ENCODE results near the gene DPYSL3. TPM values are rescaled to one million over a fixed set of nuclear protein-coding genes. Genes with fewer than 3 reads are reported as not detected.

The DPYSL3 gene
- total and polyA plus RNA-seq, 4 experiments from 2014 or later, result 0.06 to 0.25 TPM; not detected in 2

GRCh38 chr5:147448766-147449165 is 61.1 kb downstream of the DPYSL3 start:
- Histone ChIP-seq H3K27me3 (ENCODE audit: insufficient read depth, low read length) (peaks cover 11% of the 10 kb centered on the region), H3K4me1 (ENCODE audit: insufficient read depth, low read length) (peaks cover 10% of the 10 kb centered on the region), H3K4me3 (ENCODE audit: low read length in 2 of 2) (no peak overlapping the region), H3K9me3 (ENCODE audit: control insufficient read depth in 1 of 2, low read length in 2 of 2) (no peaks in the 10 kb centered on the region), H3K36me3 (ENCODE audit: insufficient read depth, low read length) (no peaks in the 10 kb centered on the region), H3K27ac (ENCODE audit: low read depth, low read length) (no peak overlapping the region)
- POLR2A ChIA-PET (ENCODE audit: partially characterized antibody), result no interaction called here
- CTCF ChIA-PET (ENCODE audit: partially characterized antibody), result no interaction called here
- DNase-seq, result no peak
- Mint-ChIP-seq H3K36me3 (no peaks in the 10 kb centered on the region), H3K27me3 (peaks cover 16 to 28% of the 10 kb centered on the region in 2 donors), H3K9me3 (peaks cover 0 to 1% (median 0%) of the 10 kb centered on the region in 8 donors), H3K4me3 (no peak overlapping the region), H3K4me1 (peaks cover 6 to 9% (median 7%) of the 10 kb centered on the region in 4 donors), H3K27ac (no peak overlapping the region)
- intact Hi-C loops (cut with micrococcal nuclease), result no loop called here

DNA sequence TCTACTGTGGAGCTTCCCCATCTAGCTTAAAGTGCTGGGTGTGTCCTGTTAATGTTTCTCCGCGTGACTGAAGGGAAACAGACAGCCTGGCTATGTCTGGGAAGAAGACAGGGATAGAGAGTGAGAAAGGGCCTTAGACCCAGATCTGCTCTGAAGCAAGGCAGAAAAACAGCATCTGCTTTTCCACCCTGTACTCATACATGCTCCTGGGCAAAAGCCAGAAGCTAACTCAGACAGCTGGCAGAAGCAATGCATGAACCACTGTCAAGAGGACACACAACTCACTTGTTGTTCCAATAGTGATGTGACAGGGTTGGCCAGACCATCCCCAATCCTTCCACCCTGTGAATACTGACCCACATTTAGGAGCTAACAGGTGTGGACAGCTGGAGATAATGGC is 63.3 kb downstream of the DPYSL3 start:
- H3K4me1 Mint-ChIP-seq, result no peaks in the 10 kb centered on the region
- DNase-seq, result no peak
- H3K4me3 ChIP-seq (ENCODE audit: low read length in 2 of 2), result no peak overlapping the region
- peaks cover 0 to 4% (median 0%) of the 10 kb centered on the region in 8 donors for H3K9me3 Mint-ChIP-seq
- no peak overlapping the region for H3K27ac ChIP-seq (ENCODE audit: low read depth, low read length)
- H3K4me1 ChIP-seq (ENCODE audit: insufficient read depth, low read length), result no peaks in the 10 kb centered on the region
- H3K9me3 ChIP-seq (ENCODE audit: control insufficient read depth in 1 of 2, low read length in 2 of 2), result no peaks in the 10 kb centered on the region
- POLR2A ChIA-PET (ENCODE audit: partially characterized antibody), result interaction anchor here (0.8 kb wide), 1 partner anchor 45 kb away, joined by 3 read pairs; no protein-coding TSS in a partner anchor
- no peak overlapping the region for H3K27ac Mint-ChIP-seq
- intact Hi-C loops (cut with micrococcal nuclease), result no loop called here
- peaks cover 4 to 19% of the 10 kb centered on the region in 2 donors for H3K27me3 Mint-ChIP-seq
- no peaks in the 10 kb centered on the region for H3K36me3 Mint-ChIP-seq
- no peaks in the 10 kb centered on the region for H3K36me3 ChIP-seq (ENCODE audit: insufficient read depth, low read length)
- no peak overlapping the region for H3K4me3 Mint-ChIP-seq
- CTCF ChIA-PET (ENCODE audit: partially characterized antibody), result interaction anchor here (1.2 kb wide), 1 partner anchor 10 kb away, joined by 3 read pairs; no protein-coding TSS in a partner anchor
- peaks cover 6% of the 10 kb centered on the region for H3K27me3 ChIP-seq (ENCODE audit: insufficient read depth, low read length)

GRCh38 chr5:147445917-147446316 is 64.0 kb downstream of the DPYSL3 start:
- CTCF ChIA-PET (ENCODE audit: partially characterized antibody), result no interaction called here
- Mint-ChIP-seq H3K4me1 (no peaks in the 10 kb centered on the region), H3K9me3 (peaks cover 0 to 4% (median 0%) of the 10 kb centered on the region in 8 donors), H3K4me3 (no peak overlapping the region), H3K36me3 (no peaks in the 10 kb centered on the region), H3K27ac (no peak overlapping the region), H3K27me3 (peaks cover 0 to 16% of the 10 kb centered on the region in 2 donors)
- no peaks in the 10 kb centered on the region for H3K36me3 ChIP-seq (ENCODE audit: insufficient read depth, low read length)
- H3K4me1 ChIP-seq (ENCODE audit: insufficient read depth, low read length), result no peaks in the 10 kb centered on the region
- no peak overlapping the region for H3K4me3 ChIP-seq (ENCODE audit: low read length in 2 of 2)
- intact Hi-C loops (cut with micrococcal nuclease), result no loop called here
- POLR2A ChIA-PET (ENCODE audit: partially characterized antibody), result no interaction called here
- H3K27ac ChIP-seq (ENCODE audit: low read depth, low read length), result no peak overlapping the region
- no peak for DNase-seq
- no peaks in the 10 kb centered on the region for H3K27me3 ChIP-seq (ENCODE audit: insufficient read depth, low read length)
- no peaks in the 10 kb centered on the region for H3K9me3 ChIP-seq (ENCODE audit: control insufficient read depth in 1 of 2, low read length in 2 of 2)

DNA sequence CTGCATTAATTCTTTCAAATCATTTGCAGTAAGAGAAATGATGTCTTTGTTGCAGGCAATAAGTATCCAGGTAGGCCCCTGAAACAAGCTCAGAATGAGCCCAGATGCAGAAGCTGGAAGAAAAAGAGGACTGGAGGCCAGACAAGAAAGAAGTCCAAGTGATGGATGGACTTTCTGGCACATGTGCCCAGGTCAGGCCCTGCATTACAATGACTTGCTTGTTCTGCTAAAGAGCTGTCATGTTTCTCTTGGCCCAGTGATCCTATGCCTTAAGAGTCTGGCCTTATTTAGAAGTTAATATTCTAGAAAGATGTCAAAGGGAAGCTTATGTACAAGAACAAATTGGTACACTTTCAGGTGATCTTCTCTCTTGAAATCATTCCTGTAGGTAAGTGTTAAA is 64.8 kb downstream of the DPYSL3 start:
- Mint-ChIP-seq H3K4me1 (no peaks in the 10 kb centered on the region), H3K4me3 (no peak overlapping the region), H3K9me3 (peaks cover 0 to 4% (median 0%) of the 10 kb centered on the region in 8 donors), H3K27me3 (peaks cover 0 to 11% of the 10 kb centered on the region in 2 donors), H3K36me3 (no peaks in the 10 kb centered on the region), H3K27ac (no peak overlapping the region)
- intact Hi-C loops (cut with micrococcal nuclease), result no loop called here
- H3K27me3 ChIP-seq (ENCODE audit: insufficient read depth, low read length), result no peaks in the 10 kb centered on the region
- CTCF ChIA-PET (ENCODE audit: partially characterized antibody), result no interaction called here
- no peaks in the 10 kb centered on the region for H3K9me3 ChIP-seq (ENCODE audit: control insufficient read depth in 1 of 2, low read length in 2 of 2)
- H3K4me3 ChIP-seq (ENCODE audit: low read length in 2 of 2), result no peak overlapping the region
- no peaks in the 10 kb centered on the region for H3K36me3 ChIP-seq (ENCODE audit: insufficient read depth, low read length)
- H3K27ac ChIP-seq (ENCODE audit: low read depth, low read length), result no peak overlapping the region
- POLR2A ChIA-PET (ENCODE audit: partially characterized antibody), result no interaction called here
- H3K4me1 ChIP-seq (ENCODE audit: insufficient read depth, low read length), result no peaks in the 10 kb centered on the region
- DNase-seq, result no peak

- Mint-ChIP-seq H3K27ac (no peak overlapping the region), H3K4me1 (no peaks in the 10 kb centered on the region), H3K27me3 (peaks cover 0 to 10% of the 10 kb centered on the region in 2 donors), H3K36me3 (no peaks in the 10 kb centered on the region), H3K4me3 (no peak overlapping the region), H3K9me3 (peaks cover 0 to 4% (median 0%) of the 10 kb centered on the region in 8 donors)
- ChIA-PET CTCF (ENCODE audit: partially characterized antibody) (interaction anchor here (0.8 kb wide), 1 partner anchor 12 kb away, joined by 3 read pairs; no protein-coding TSS in a partner anchor), POLR2A (ENCODE audit: partially characterized antibody) (no interaction called here)
- no peaks in the 10 kb centered on the region for H3K36me3 ChIP-seq (ENCODE audit: insufficient read depth, low read length)
- no peak overlapping the region for H3K4me3 ChIP-seq (ENCODE audit: low read length in 2 of 2)
- no peaks in the 10 kb centered on the region for H3K9me3 ChIP-seq (ENCODE audit: control insufficient read depth in 1 of 2, low read length in 2 of 2)
- H3K4me1 ChIP-seq (ENCODE audit: insufficient read depth, low read length), result no peaks in the 10 kb centered on the region
- no peak overlapping the region for H3K27ac ChIP-seq (ENCODE audit: low read depth, low read length)
- H3K27me3 ChIP-seq (ENCODE audit: insufficient read depth, low read length), result no peaks in the 10 kb centered on the region
- no peak for DNase-seq
- intact Hi-C loops (cut with micrococcal nuclease), result no loop called here
These were observed 67.6 kb downstream of the DPYSL3 start for GRCh38 chr5:147442224-147442623.

- intact Hi-C loops (cut with micrococcal nuclease), result no loop called here
- DNase-seq, result no peak
- Histone ChIP-seq H3K9me3 (ENCODE audit: control insufficient read depth in 1 of 2, low read length in 2 of 2) (no peaks in the 10 kb centered on the region), H3K36me3 (ENCODE audit: insufficient read depth, low read length) (no peaks in the 10 kb centered on the region), H3K4me3 (ENCODE audit: low read length in 2 of 2) (no peak overlapping the region), H3K4me1 (ENCODE audit: insufficient read depth, low read length) (no peaks in the 10 kb centered on the region), H3K27ac (ENCODE audit: low read depth, low read length) (no peak overlapping the region), H3K27me3 (ENCODE audit: insufficient read depth, low read length) (no peaks in the 10 kb centered on the region)
- Mint-ChIP-seq H3K36me3 (no peaks in the 10 kb centered on the region), H3K9me3 (peaks cover 0 to 4% (median 0%) of the 10 kb centered on the region in 8 donors), H3K27ac (no peak overlapping the region), H3K4me1 (no peaks in the 10 kb centered on the region), H3K4me3 (no peak overlapping the region), H3K27me3 (peaks cover 0 to 8% of the 10 kb centered on the region in 2 donors)
- ChIA-PET CTCF (ENCODE audit: partially characterized antibody) (no interaction called here), POLR2A (ENCODE audit: partially characterized antibody) (no interaction called here)
These were observed 68.6 kb downstream of the DPYSL3 start for GRCh38 chr5:147441191-147441695.

- Mint-ChIP-seq H3K4me1 (no peaks in the 10 kb centered on the region), H3K4me3 (no peak overlapping the region), H3K27me3 (peaks cover 0 to 5% of the 10 kb centered on the region in 2 donors), H3K27ac (no peak overlapping the region), H3K36me3 (no peaks in the 10 kb centered on the region), H3K9me3 (peaks cover 0 to 4% (median under 1%) of the 10 kb centered on the region in 8 donors)
- intact Hi-C loops (cut with micrococcal nuclease), result no loop called here
- CTCF ChIA-PET (ENCODE audit: partially characterized antibody), result no interaction called here
- POLR2A ChIA-PET (ENCODE audit: partially characterized antibody), result no interaction called here
- H3K27me3 ChIP-seq (ENCODE audit: insufficient read depth, low read length), result no peaks in the 10 kb centered on the region
- H3K9me3 ChIP-seq (ENCODE audit: control insufficient read depth in 1 of 2, low read length in 2 of 2), result no peaks in the 10 kb centered on the region
- H3K4me3 ChIP-seq (ENCODE audit: low read length in 2 of 2), result no peak overlapping the region
- no peaks in the 10 kb centered on the region for H3K4me1 ChIP-seq (ENCODE audit: insufficient read depth, low read length)
- no peaks in the 10 kb centered on the region for H3K36me3 ChIP-seq (ENCODE audit: insufficient read depth, low read length)
- no peak overlapping the region for H3K27ac ChIP-seq (ENCODE audit: low read depth, low read length)
- DNase-seq, result no peak
These were observed 70.6 kb downstream of the DPYSL3 start for GRCh38 chr5:147439254-147439653.

All from CD4-positive, alpha-beta memory T cell (primary cell).